Nephron (organoid): ENCODE measurements around the gene ADAMTSL1.

Source experiments
- H3K27ac Mint-ChIP-seq, 3 experiments: 2 replicates each; pipeline ENCODE4 v1.8.0; 2020; ENCODE audit warnings: mixed read lengths in 3 of 3, mild to moderate bottlenecking in 2 of 3, moderate library complexity in 1 of 3
- H3K27me3 Mint-ChIP-seq: 2 replicates; pipeline ENCODE4 v1.8.0; 2021; ENCODE audit warnings: low read depth, mild to moderate bottlenecking, moderate library complexity, mixed read lengths
- H3K36me3 Mint-ChIP-seq: 2 replicates; pipeline ENCODE4 v1.8.0; 2020; ENCODE audit warnings: low read depth, mixed read lengths
- H3K4me1 Mint-ChIP-seq: 2 replicates; pipeline ENCODE4 v1.8.0; 2020; ENCODE audit warnings: mixed read lengths
- H3K4me3 Mint-ChIP-seq, 3 experiments: 2 replicates each; pipeline ENCODE4 v1.8.0; 2020; ENCODE audit warnings: mild to moderate bottlenecking in 3 of 3, mixed read lengths in 3 of 3, moderate library complexity in 2 of 3
- H3K9me3 Mint-ChIP-seq: 2 replicates; pipeline ENCODE4 v1.8.0; 2020; ENCODE audit warnings: mixed read lengths
- TF ChIP-seq, protein P1 (sequence below), 3 experiments: fragments of 200-600 bp; sonication (generic); IDR thresholded peaks; one replicate each; pipeline ENCODE4 v1.5.0; 2021; ENCODE audit warnings: antibody characterized with exemption in 3 of 3; ENCODE audit not compliant: unreplicated experiment in 3 of 3

The ADAMTSL1 gene

DNA sequence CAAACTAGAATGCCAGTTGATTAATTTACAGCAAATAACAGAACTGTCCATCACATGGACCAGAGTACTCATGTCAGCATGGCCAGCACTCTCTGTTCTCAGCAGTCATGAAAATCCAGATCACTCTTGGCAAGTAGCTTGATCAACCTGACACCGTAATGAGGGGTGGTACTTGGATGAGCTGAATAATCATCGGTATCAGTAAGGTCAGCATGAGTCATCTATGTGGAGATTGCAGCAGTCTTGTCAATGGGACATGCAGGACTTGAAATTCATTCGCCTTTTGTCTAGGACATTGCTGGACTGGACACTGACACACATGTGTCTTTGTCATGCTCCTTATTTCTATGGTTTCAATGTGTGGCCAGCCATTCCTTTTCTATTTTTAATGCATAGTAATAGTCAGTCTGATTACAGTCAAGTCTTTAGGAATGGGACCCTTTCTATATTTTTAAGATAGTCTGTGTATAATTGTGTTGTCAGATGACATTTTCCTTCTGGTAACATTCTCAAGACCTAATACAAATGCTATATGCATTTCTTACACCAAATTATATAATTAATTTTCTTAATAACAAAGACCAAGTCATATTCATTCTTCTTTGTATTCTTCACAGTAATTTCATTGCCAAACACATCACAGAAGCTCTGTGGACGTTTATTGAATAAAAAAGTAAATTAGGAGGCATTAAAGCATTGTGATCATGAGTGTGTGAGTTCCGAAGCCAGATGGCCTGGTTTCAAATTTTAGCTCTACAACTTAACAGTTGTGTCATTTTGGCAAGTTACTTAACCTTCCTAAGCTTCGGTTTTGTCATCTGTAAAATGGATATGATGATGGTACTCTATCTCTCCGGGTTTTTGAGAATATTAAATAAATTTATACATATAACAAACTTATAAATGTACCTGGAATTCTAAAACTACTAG is 57.4 kb downstream of the ADAMTSL1 start:
- Mint-ChIP-seq H3K27ac (no peak overlapping the region), H3K27me3 (peaks cover 6% of the 10 kb centered on the region), H3K36me3 (peaks cover 33% of the 10 kb centered on the region), H3K4me1 (peaks cover 3% of the 10 kb centered on the region), H3K9me3 (peaks cover 29% of the 10 kb centered on the region), H3K4me3 (no peak overlapping the region)
- TF ChIP-seq, protein P1, sequence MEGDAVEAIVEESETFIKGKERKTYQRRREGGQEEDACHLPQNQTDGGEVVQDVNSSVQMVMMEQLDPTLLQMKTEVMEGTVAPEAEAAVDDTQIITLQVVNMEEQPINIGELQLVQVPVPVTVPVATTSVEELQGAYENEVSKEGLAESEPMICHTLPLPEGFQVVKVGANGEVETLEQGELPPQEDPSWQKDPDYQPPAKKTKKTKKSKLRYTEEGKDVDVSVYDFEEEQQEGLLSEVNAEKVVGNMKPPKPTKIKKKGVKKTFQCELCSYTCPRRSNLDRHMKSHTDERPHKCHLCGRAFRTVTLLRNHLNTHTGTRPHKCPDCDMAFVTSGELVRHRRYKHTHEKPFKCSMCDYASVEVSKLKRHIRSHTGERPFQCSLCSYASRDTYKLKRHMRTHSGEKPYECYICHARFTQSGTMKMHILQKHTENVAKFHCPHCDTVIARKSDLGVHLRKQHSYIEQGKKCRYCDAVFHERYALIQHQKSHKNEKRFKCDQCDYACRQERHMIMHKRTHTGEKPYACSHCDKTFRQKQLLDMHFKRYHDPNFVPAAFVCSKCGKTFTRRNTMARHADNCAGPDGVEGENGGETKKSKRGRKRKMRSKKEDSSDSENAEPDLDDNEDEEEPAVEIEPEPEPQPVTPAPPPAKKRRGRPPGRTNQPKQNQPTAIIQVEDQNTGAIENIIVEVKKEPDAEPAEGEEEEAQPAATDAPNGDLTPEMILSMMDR (IDR thresholded peaks at IDR 0.05; ENCODE audit: unreplicated experiment in 3 of 3), result no peak

GRCh38 chr9:18534611-18535010 is 60.7 kb downstream of the ADAMTSL1 start:
- Mint-ChIP-seq H3K27me3 (peaks cover 10% of the 10 kb centered on the region), H3K4me3 (no peak overlapping the region), H3K36me3 (peaks cover 50% of the 10 kb centered on the region), H3K4me1 (no peaks in the 10 kb centered on the region), H3K27ac (no peak overlapping the region), H3K9me3 (peaks cover 29% of the 10 kb centered on the region)
- TF ChIP-seq, protein P1 (IDR thresholded peaks at IDR 0.05; ENCODE audit: unreplicated experiment in 3 of 3), result no peak

DNA sequence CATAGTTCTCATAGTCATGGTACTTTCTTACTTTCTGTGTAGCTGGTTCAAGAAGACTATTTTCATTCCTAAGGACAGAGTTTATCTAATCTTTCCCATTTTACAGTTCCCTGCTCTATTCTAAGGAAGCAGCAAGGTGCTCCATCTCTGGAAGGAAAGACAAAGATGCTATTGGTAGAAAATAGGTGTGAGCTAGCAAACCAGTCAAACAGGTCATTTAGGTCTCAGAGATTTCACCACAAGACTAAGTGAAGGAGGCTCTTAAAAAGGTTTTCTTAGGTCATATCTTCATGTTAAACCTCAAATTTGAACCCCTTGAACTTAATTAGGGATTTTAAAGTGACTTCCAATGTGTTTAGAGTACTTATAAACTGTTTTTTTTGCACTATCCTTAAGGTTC is 62.6 kb downstream of the ADAMTSL1 start:
- Mint-ChIP-seq H3K36me3 (peaks cover 50% of the 10 kb centered on the region), H3K27me3 (peaks cover 10% of the 10 kb centered on the region), H3K4me1 (no peaks in the 10 kb centered on the region), H3K9me3 (peaks cover 29% of the 10 kb centered on the region), H3K27ac (no peak overlapping the region), H3K4me3 (no peak overlapping the region)
- TF ChIP-seq, protein P1 (IDR thresholded peaks at IDR 0.05; ENCODE audit: unreplicated experiment in 3 of 3), result no peak

DNA sequence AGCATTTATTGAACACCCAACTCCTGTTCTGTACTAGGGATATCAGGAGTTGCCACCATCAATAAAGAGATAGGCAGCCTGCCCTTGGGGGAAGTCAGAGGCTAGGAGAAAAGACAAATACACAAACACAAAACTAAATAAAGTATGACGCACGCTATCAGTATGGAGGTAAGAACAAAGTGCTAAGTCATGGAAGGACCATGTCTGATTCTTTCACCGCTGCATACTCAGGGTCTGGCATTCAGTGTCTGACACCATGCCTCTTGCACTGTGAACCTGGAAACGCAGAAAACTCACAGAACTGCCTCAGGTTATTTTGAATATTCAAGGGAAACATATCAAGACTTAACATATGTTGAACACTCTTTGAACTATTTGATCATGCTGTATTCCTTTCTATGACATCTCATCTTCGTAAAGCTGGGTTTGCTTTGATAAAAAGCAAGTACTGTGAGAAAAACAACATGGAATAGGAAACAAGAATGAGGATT is 65.3 kb downstream of the ADAMTSL1 start:
- Mint-ChIP-seq H3K9me3 (peaks cover 20% of the 10 kb centered on the region), H3K4me3 (no peak overlapping the region), H3K27me3 (peaks cover 4% of the 10 kb centered on the region), H3K27ac (no peak overlapping the region), H3K36me3 (peaks cover 38% of the 10 kb centered on the region), H3K4me1 (peaks cover 8% of the 10 kb centered on the region)
- TF ChIP-seq, protein P1 (IDR thresholded peaks at IDR 0.05; ENCODE audit: unreplicated experiment in 3 of 3), result no peak

GRCh38 chr9:18542837-18543405 is 69.0 kb downstream of the ADAMTSL1 start:
- Mint-ChIP-seq H3K4me3 (no peak overlapping the region), H3K36me3 (peaks cover 7% of the 10 kb centered on the region), H3K9me3 (no peaks in the 10 kb centered on the region), H3K27me3 (peaks cover 3% of the 10 kb centered on the region), H3K4me1 (peaks cover 19% of the 10 kb centered on the region), H3K27ac (peak overlapping the region; percentile 62 to 82 (median 73))
- TF ChIP-seq, protein P1 (IDR thresholded peaks at IDR 0.05; ENCODE audit: unreplicated experiment in 3 of 3), result no peak
